GM10266 (cell line): ENCODE results near the gene TLR10.
"Not testable (repeated sequence)": the region's sequence is repeated elsewhere in the genome, so short reads cannot be mapped to it uniquely, and the experiment has no call there.

ENCODE experiments used
- DNase-seq: peaks from one replicate; pipeline ENCODE4 v3.0.0; 2012; ENCODE audit errors: extremely low spot score
- TF ChIP-seq, protein P1 (sequence below): IDR thresholded peaks from 2 replicates; pipeline ENCODE4 v1.5.1; 2012; ENCODE audit warnings: mild to moderate bottlenecking, low read depth; ENCODE audit not compliant: control insufficient read depth, insufficient read depth; ENCODE audit errors: missing control alignments

TLR10 gene

DNA sequence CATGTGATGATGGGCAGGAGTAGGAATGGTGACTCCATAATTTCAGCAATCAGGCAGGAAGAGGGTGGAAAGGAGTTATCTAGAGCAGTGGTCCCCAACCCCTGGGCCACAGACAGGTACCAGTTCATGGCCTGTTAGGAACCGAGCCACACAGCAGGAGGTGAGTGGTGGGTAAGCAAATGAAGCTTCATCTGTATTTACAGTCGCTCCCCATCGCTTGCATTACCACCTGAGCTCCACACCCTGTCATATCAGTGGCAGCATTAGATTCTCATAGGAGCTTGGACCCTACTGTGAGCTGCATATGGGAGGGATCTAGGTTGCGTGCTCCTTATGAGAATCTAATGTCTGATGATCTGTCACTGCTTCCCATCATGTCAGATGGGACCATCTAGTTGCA, 1.4 kb upstream of the TLR10 start:
- DNase-seq, result no peak
- TF ChIP-seq, protein P1, sequence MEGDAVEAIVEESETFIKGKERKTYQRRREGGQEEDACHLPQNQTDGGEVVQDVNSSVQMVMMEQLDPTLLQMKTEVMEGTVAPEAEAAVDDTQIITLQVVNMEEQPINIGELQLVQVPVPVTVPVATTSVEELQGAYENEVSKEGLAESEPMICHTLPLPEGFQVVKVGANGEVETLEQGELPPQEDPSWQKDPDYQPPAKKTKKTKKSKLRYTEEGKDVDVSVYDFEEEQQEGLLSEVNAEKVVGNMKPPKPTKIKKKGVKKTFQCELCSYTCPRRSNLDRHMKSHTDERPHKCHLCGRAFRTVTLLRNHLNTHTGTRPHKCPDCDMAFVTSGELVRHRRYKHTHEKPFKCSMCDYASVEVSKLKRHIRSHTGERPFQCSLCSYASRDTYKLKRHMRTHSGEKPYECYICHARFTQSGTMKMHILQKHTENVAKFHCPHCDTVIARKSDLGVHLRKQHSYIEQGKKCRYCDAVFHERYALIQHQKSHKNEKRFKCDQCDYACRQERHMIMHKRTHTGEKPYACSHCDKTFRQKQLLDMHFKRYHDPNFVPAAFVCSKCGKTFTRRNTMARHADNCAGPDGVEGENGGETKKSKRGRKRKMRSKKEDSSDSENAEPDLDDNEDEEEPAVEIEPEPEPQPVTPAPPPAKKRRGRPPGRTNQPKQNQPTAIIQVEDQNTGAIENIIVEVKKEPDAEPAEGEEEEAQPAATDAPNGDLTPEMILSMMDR, result no peak

DNA sequence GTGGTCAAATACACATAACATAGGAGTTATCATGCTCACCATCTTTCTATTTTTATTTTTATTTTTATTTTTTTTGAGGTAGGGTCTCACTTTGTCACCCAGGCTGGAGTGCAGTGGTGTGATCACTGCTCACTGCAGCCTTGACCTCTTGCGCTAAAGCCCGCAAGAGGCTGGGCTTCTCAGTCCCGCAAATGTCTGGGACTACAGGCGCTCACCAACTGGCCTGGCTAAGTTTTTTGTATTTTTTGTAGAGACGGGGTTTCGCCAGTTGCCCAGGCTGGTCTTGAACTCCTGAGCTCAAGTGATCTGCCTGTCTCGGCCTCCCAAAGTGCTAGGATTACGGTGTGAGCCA, 295 bp upstream of the TLR10 start:
- DNase-seq, result no peak
- TF ChIP-seq, protein P1, result no peak

DNA sequence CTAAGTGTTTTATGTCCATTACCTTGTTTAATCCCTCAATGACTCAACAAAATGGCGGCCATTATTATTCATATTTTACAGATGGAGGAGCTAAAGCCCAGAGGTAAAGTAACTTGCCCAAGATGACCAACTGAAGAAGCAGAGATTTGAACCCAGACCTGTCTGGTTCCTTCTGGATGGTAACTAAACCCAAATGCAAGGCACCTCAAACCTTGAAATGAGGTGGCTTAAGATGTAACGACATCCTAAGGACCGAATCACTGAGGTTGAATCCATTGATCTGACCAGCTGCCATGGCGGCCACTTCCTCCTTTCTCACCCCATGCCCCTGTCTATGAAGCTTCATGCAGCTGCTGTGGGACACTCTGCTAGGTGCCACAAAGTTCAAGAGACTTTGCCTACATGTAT, 932 bp downstream of the TLR10 start:
- DNase-seq, result no peak
- TF ChIP-seq, protein P1, result no peak

DNA sequence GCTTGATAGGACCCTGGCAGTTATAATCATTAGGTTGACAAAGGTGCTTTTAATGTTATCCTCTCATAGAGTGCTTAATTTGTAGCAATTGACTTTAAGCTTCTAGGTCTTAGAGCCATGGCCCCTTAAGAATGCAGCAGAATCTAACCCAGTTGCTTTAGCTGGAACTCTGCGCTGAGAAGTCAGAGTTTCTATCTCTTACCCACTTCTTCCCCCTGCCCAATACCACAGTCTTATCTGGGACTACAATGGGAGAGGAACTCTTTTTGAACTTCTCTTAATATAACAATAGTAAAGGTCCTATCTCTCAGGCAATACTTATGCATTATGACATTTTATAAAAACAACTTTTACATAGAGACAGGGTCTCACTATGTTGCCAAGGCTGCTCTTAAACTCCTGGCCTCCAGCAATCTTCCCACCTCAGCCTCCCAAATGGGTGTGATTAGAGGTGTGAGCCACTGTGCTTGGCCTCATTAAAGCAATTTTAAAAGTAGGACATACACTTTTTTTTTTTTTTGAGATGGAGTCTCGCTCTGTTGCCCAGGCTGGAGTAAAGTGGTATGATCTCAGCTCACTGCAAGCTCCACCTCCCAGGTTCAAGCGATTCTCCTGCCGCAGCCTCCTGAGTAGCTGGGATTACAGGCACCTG, 1.8 kb downstream of the TLR10 start:
- TF ChIP-seq, protein P1, result no peak
- DNase-seq, result no peak

DNA sequence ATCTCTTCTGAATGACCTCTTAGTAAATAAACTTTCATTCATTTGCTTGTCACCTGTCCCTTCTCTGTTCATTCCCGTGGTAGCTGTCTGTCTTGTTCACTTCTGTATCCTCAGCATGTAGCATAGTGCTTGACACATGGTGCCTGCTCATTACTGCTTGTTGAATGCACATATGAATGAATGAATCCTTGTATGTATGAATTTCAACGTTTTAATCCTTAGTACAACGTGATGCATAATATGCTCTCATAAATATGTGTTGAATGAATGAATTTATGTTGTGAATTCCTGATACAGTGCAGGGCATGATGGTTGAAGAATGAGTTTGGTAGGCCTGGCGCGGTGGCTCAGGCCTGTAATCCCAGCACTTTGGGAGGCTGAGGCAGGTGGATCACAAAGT, 3.0 kb downstream of the TLR10 start:
- TF ChIP-seq, protein P1, result no peak
- DNase-seq, result no peak

DNA sequence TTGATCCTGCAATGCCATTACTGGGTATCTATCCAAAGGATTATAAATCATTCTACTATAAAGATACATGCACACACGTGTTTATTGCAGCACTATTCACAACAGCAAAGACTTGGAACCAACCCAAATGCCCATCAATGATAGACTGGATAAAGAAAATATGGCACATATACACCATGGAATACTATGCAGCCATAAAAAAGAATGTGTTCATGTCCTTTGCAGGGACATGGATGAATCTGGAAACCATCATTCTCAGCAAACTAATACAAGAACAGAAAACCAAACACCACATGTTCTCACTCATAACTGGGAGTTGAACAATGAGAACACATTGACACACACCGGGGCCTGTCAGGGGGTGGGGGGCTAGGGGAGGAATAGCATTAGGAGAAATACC, 4.9 kb downstream of the TLR10 start:
- DNase-seq, result not testable (repeated sequence)

DNA sequence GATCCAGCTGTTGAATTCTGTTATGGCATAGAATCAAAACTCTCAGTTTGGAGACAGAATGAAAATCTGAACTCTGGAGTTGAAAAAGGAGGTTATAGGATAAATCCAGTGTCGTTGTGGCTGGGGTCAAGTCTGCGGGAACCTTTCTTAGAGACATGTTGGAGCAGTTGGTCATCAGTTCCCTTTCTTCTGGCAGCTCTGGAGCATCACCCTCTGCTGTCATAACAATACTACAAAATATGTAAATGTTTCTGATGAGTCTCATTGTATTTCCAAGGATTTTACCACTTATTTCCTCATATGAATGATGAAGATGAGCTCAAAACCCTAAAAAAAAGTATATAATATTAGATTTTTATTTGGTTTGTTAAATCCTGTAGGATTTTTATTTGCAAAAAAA, 7.5 kb downstream of the TLR10 start:
- TF ChIP-seq, protein P1, result no peak
- DNase-seq, result no peak
